GM19043 (cell line): ENCODE data around the gene IL6R.
"Not testable (repeated sequence)": the region's sequence is repeated elsewhere in the genome, so short reads cannot be mapped to it uniquely, and the experiment has no call there.

Source experiments
- ATAC-seq: cut with Tn5 transposase; IDR thresholded peaks from one replicate; pipeline ENCODE4 v1.9.1; 2021; ENCODE audit warnings: low read depth; ENCODE audit not compliant: unreplicated experiment

Gene IL6R

DNA sequence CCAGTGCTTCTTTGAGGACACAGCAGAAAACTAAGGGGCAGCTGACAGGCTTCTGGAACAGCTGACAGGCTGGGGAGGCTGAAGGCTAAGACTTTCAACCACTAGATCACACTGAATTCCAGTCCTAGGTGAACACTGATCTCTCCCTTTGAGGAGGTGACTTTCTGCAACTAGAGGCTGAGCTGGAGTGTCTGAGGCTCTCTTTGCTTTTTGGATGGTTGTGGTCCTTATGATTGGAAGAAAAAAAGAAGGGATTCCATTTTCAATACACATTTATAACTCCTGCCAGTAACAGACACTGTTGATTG, 1.4 kb downstream of the IL6R start:
- no peak for ATAC-seq

DNA sequence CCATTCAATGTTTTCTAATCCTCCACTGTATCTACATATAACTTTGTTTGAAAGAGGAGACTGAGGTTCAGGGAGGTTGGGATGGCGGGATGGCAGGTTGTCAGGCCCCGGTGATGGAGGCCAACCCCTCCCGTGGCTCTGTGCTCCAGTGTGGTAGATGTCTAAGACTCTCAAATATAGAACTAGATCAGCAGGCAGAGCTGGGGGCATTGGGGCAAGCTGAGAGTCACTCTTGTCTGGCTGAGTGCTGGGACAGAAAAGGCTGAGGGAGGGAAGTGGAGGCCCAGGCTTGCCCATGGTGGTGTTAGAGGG, 1.7 kb downstream of the IL6R start:
- ATAC-seq, result no peak

DNA sequence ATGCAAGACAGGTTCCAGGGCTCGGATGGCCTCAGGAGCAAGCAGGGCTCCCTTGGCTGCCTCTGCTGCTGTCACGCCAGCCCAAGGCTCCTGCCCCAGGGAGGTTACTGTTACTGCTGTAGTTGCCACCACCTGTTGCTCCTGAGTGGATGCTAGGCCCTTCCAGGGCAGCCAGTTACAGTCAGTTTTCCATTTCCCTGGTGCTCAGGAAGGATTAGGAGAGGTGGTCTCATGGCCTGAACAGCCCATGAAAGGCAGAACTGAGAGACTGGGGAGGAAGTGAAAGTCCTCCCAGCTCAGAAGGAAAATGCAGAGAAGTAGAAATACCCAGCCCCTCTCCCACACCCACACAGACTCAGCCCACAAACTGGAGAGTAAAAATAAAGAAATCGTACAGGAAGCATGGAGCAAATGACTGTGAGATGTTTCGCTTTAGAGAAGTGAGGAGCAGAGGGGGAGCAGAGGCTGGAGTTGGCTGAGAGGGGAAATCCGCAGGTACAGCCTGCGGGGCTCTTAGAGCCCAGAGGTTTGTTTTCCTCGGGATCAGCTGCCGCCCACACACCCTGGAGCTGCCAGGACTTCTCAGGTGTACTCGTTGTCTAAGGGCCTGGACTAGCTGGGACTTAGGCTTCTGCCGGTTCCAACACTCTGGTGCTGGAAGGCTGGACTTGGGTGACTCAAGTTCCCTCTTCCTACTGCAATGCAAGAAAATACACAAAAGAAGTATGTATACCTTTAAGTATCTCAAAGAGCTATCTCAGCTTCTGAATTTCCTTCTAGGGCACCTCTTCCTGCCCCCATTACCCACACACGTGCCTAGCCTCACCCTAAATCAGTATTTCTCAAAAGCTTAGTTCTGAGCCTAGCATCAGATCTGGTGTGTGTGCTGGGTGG, 2.3 kb downstream of the IL6R start:
- ATAC-seq, result no peak

DNA sequence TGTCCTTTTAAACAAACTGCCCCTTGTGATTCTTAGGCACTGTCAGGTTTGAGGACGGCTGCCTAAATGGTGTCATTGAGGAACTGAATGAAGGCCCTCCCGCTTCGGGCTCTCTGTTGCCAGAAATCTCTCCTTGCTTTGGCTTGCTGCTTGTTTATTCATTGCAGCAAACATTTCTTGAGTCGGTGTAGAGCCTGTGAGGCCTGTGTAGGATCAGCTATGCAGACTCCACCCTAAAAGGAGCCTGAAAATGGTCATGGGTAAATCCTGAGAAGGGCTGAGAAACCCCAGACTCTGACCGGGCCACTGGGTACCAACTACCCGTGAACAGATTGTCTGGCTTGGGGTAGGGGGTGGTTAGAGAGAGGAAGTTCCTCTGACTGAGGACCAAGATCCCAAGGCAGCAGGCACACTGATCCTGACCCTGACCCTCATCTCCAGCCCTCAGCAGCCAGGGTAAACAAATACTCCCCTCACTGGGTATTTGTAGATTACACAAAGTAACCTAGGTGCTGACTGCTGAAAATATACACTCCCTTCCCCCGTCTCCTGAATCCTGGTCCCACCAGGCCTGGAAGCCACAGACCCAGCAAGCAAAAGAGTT, 3.1 kb downstream of the IL6R start:
- no peak for ATAC-seq

DNA sequence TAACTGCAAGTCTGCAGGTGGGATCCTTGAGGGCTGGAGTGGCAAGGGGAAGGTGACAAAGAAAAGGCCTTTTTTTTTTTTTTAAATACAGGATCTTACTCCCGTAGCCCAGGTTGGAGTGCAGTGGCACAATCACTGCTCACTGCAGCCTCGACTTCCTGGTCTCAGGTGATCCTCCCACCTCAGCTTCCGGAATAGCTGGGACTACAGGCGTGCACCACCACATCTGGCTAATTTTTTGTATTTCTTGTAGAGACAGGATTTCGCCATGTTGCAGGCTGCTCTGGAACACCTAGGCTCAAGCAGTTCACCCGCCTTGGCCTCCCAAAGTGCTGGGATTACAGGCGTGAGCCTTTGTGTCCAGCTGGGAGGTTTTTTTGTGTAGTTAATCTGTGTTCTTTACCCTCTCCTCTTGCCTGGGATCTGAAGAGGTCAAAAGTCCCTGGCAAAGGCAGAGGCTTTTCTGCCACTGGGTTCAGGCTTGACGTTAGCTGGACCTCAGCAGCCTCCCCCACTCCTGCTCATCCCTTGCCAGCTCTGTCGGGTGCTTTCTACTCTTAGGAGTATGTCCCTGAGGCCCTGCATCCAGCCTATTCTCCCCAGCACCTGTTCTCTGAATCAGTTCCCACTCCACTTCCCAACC, 5.2 kb downstream of the IL6R start:
- ATAC-seq, result no peak

DNA sequence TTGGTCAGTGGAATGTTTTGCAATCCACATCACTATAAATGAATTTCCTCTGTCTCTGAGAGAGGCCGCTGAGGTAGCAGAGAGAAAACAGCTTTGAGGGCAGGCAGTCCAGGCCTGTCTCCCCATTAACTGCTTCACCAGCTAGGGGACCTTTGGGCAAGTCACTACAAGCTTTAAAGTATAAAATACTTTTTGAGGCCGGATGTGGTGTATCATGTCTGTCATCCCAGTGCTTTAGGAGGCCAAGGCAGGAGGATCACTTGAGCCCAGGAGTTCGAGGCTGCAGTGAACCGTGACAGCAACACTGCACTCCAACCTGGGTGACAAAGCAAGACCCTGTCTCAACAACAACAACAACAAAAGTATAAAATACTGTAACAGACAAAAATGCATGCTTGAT, 6.4 kb downstream of the IL6R start:
- no peak for ATAC-seq

DNA sequence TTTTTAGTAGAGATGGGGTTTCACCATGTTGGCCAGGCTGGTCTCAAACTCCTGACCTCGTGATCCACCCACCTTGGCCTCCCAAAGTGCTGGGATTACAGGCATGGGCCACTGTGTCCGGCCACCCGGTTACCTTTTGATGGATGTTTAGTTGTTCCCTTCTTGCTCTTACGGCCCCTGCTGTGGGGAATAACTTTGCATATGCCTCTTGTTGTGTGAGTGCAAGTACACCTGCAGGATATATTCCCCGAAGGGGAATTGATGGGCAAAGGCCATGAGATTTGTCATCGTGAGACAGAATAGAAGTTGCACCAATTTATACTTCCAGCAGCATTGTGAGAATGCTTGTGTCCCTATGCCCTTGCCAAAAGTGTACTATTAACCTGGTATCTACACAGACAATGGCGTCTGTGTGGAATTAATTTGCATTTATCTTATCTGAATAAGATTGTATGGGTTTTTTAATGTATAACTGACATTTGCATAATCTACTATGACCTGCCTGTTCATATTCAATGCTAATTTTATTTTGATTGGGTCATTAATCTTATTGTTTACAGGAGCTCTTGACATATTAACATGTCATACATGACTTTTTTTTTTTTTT, 8.1 kb downstream of the IL6R start:
- ATAC-seq, result no peak

DNA sequence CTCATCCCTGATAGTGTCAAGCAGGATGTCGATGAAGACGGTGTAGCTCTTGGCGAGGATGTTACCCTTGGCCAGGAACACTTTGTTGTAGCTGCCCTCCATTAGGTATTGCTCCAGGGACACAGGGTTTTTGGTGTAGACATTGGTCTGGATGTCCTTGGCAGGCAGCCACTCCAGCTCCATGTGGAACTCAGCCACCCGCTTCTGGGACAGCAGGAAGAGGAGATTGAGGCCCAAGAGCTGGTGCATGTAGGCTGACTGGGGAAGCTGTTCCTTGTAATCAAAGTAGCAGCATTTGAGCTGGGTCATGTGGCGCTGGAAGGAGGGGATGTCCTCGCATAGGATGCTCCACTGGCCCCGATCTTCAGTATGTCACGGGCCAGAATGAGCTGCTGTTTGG, 9.5 kb downstream of the IL6R start:
- ATAC-seq, result no peak

DNA sequence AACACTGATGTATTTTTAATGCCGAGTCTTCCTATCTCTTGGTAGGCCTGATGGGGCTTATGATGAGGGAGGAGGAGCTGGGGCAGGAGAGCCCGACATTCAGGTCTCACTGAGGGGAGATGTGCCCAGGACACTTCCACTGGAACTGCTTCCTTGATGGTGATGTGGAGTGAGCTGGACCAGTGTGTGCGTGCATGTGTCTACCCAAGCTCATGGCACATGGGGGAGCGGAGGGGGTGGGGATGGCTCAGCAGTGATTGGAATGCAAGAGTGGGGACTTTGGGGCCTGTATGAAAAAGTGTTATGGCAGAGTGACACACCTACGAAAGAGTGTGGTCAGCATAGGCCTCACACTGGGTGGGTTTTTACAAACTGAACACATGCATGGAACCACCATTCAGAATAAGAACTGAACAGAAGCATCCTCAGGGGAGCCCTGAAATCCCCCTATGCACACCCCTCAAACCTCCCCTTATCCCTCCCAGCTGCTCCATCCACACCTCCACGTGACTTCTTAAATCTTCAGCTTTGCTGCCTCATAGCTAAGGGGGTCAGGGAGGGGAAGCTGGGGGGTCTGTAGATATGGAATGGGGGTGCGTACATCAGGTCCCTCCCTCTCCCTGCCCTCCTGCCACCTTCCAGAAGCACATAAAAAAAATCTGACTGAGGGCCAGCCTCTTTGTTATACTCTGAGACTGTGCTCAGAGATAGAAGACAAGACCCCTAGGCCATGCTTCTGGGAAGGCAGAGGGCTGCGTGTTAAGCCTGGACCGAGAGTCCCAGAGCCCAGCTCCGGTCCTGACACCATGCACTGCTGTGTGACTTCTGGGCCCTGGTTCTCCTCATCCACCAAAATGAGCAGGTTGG, 11.6 kb downstream of the IL6R start:
- no peak for ATAC-seq

DNA sequence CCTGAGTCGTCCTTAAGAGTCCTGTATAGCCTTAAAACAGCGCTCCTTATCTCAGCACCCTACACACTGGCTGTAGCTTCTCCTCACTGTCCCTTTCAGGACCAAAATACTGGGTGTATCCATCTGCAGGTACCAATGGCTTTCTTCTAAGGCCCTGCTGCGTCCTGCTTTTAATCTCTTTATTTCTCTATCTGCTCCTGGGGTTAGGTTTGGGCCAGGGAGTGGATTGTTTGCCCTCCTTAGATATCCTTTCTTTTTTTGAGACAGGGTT, 12.1 kb downstream of the IL6R start:
- no peak for ATAC-seq

DNA sequence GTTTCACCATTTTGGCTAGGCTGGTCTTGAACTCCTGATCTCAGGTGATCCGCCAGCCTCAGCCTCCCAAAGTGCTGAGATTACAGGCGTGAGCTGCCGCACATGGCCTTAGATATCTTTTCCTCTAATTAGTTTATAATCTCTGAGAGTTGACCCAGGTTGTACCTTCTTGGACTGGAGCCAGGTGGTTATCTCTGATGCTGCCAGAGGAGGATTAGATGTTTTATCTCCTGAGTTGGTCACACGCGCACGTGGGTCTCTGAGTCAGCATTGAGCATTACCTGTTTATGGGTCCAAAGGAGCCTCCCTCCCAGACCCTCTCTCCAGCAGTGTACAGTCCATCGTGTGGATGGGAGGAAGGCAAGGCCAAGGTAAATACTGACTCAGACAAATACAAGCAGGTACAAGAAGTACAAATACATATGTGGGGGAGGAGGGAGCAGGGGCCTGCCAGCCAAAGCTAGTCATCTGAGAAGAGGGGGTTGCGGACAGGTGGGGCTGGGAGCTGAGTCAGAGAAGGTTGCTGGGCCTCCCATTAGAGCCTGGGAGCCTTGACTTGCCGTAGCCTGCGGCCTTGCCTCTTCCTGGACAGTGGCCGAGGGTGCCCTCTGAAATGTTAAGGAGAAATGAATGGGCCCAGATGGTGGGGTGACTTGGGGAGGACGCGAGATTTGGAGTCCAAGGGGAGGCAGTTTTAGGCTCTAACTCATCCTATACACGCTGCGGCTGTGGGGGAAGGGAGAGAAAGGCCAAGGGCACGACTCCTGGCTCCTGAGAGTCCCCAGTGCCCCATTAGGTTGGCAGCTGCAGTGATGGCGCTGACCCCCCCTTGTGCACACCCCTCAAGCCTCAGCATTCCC, 13.1 kb downstream of the IL6R start:
- no peak for ATAC-seq

DNA sequence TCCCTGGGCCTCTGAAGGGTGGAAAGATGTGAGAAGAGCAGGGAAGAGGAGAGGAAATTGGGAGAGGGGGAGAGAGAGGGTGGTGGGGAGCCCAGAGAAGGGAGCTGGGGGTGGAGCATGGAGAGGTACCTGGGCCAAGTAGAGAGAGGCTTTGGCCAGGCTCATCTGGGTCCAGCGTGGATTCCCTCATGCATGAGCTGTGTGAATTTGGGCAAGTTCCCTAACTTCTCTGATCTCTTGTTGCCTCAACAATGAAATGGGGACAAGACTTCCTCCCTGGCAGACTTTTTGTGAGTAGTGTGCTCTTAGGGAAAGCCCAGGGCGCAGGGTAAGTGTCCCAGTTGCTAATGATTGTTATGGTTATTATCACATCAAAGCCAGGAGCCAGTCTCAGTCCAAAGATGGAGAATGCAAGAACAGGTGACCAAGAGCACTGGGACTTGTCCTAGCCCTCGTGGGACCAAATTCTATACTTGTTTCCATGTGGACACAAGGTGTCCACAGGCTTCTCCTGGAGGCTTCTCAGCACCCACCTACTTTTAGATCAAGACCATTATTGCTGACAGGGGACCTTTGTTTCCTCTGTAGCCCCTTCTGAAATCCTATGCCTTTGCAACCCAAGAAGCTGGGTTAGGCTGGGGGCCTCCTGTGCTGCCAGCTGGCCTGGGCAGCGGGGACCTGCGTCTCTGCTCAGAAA, 13.9 kb downstream of the IL6R start:
- ATAC-seq, result no peak

DNA sequence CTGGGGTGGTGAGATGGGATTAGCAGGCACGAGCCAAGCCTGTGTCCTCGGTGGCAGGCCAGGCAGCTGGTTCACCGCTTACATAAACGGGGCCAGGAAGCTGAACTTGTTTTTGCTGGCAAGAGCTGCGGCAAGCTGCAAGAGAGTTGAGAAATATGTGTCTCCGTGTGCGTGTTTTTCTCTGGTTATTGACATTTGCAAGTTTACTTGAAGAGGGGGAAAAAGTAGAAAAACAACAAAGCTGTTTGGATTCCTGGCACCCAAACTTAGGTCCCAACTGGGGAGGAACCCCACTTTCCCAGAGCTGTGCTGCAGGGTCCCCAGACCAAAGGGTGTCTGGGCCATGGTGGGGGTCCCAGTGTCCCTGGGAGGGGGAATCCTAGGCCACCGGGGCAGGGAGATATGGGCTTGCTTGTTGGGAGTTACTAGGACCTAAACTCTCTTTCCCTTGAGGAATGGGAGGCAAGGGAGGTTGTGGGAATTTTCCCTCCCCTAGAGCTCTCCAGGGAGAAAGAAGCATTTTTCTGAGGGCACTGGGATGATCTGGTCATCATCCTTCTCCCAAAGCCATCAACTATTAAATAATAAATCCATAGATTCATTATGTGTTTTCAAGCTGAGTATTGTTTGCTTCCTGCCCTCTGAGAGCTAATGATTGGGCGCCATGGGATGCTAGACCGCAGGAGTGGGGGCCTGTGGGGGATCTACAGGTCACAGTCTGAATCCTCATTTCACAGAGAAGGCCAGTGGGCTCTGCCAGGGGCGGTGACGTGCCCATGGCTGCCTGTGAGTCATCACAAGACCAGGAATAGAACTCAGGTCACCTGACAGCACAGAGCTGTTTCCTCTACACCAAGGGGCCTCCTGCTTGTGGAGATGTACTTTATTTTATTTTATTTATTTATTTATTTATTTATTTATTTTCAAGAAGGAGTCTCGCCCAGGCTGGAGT, 14.8 kb downstream of the IL6R start:
- ATAC-seq, result no peak

DNA sequence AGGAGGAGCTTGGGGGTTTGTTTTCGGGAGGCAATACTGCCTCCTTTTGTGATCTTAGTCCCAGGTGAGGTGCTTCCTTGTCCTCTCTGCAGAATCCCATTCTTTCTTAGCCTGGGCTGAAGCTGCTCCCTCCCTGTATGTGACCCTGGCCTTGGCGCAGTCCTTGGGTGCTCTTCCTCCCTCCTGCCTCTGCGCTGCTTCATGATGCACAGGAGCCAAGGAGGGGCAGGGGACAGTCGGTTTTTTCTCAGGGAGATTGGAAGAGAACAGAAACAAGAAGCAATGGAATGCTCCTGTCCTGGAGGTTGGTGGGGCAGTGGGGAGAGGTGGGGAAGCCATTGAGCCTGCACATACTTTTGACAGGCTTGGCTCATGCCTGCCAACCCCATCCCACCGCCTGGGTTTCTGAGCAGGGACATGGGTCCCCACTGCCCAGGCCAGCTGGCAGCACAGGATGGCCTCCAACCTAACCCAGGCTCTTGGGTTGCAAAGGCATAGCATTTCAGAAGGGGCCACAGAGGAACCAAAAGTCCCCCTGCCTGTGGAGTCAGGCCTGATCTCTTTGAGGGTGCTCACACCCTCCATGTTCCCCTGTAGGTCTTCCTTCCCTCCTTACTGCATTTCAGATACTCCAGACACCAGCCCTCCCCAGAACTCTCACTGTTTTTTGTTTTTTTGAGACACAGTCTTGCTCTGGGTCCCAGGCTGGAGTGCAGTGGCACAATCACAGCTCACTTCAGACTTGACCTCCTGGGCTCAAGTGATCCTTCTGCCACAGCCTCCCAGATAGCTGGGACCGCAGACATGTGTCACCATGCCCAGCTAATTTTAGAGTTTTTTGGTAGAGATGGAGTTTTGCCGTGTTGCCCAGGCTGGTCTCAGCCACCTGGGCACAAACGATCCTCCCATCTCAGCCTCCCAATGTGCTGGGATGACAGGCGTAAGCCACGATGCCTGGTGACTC, 16.1 kb downstream of the IL6R start:
- ATAC-seq, result no peak

DNA sequence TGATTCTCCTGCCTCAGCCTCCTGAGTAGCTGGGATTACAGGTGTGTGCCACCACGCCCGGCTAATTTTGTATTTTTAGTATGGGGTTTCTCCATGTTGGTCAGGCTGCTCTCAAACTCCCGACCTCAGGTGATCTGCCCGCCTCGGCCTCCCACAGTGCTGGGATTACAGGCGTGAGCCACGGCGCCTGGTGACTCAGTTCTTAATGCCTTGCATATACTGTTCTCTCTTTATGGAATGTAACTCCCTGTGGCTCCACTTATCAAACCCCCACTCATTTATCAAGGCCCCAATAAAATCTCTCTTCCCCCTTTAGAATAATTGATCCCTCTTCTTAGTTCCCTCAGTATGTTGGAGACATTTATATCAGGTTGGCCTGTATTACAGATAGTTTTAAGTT, 16.9 kb downstream of the IL6R start:
- not testable (repeated sequence) for ATAC-seq

DNA sequence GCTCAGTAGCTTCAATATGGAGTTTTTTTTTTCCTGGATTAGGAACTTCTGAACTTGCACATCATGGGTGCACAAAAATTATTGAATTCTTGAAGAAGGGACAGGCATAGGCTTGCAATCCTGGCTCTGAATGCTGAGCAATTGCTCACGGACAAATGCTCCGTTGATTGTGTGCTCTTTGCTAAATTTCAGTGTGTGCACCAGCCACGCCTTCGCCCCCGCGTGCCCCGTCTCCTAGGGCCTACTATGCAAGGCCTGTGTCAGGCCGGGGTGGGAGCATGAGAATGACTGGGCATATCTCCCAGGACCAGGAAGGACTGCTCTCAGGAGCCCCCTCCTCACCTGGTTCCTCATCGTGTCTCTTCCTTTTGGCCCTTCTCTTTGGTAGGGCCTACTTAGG, 17.4 kb downstream of the IL6R start:
- ATAC-seq, result no peak

DNA sequence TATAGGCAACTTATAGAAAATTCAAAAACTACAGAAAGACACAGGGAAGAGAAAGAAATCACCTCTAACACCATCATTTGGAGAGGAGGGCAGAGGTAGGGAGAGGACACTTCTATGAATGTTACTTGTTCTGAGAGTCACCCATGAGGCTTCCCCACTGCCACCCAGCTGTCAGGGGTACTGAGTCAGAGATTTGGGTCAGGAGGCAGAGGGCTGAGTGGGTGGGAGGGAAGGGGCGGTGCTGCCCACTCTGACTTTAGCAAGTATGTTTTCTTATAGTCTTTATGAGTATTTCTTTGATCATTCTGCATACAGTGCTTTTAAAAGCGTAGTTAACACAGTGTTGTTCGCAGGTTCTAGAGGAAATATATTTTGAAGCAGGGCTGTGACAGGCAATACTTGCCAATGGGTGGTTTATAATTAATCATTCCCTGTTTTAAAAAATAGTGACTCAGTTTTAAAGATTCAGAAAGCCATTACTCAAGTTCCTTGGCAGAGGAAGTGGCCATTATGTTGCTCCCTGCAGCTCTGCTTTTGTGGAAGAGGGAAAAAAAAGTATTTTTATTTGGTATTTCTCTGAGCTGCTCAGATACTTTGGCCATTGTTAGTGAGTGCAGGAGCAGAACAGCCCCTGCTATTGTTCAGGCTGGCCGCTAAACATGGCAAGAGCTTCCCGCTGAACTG, 18.3 kb downstream of the IL6R start:
- ATAC-seq, result no peak
